Dedifferentiated amniotic fluid mesenchymal stem cell (primary cell): ENCODE results near the gene CCRL2.
"Not testable (repeated sequence)": the region's sequence is repeated elsewhere in the genome, so short reads cannot be mapped to it uniquely, and the experiment has no call there.

Experiments
- DNase-seq: peaks from one replicate; pipeline ENCODE4 v3.0.0-alpha.2; 2016; ENCODE audit errors: extremely low spot score

The CCRL2 gene

GRCh38 chr3:46378426-46378942 is 28.6 kb upstream of the CCRL2 start:
- DNase-seq: peak; percentile 17

- DNase-seq: no peak
Observed at GRCh38 chr3:46380471-46381221, 26.4 kb upstream of the CCRL2 start.

DNA sequence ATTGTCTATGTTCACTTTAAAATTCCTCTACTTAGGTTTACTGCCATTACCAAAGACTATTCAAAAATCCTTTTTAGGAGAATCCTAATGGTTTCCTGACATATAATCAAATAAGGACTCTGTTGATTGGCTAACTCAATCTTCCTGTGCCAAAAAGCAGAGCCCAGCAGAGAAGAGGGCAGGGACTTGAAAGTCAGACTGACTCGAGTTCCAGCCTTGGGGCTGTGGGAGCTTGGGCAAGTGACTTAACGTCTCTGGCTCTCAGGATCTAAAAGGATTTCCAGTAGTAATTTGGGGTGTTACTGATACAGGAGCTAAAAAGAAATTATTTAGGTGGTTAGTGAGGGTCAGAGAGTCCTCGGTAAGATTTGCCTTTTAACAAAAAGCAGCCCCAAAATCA is 25.4 kb upstream of the CCRL2 start:
- no peak for DNase-seq

GRCh38 chr3:46383211-46383950 is 23.7 kb upstream of the CCRL2 start:
- DNase-seq: no peak

DNA sequence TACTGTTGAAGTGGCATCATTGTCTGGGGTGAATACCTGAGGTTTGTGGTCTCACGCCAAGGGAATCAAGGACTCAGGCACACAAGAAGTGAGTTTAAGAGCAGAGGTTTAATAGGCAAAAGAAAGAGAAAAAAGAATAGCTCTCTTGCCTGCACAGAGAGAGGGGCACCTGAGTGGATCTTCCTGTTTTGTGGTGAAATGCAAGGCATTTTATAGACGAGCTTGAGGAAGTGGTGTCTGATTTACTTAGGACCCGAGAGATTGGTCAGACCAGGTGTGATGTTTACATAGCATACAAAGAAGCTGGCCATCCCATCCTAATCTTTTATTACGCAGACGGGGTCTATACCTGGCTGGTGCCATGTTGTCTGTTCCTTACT is 23.1 kb upstream of the CCRL2 start:
- no peak for DNase-seq

DNA sequence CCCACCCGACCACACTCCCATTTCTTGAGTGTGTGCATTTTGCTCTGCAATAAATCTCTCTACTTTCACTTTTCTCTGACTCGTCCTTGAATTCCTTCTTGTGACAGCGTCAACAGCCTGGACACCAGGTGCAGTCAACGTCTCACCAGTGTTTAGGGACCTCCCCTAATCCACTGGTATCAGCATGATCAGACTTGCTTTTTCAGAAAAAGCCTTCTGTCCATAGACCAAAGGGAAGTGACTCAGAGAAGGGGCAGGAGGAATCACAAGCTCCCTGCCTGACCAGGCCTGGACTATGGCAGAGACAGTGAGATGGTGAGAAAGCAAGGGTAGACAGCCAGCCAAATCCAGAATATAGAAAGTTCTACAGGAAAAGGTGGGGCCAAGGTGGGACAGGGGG is 20.9 kb upstream of the CCRL2 start:
- DNase-seq: no peak

GRCh38 chr3:46388847-46389246 is 18.2 kb upstream of the CCRL2 start:
- not testable (repeated sequence) for DNase-seq

DNA sequence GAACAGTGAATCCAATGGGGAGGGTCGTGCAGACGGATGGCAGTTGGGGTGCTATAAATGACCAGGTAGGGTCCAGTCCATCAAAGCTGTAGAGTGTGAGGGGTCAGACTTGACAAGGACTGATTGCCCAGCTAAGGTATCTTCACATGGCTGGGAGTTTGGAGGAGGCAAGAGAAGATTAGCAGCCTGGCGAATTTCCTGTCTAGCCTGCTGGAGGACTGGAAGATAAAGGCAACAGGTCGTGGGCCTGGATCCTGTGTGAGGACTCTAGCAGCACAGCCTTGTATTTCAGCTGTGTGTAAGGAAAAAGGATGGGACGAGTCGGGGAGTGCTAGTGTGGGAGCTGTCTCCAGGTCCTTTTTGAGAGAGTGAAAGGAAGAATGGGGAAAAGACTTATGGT is 17.8 kb upstream of the CCRL2 start:
- DNase-seq: no peak

DNA sequence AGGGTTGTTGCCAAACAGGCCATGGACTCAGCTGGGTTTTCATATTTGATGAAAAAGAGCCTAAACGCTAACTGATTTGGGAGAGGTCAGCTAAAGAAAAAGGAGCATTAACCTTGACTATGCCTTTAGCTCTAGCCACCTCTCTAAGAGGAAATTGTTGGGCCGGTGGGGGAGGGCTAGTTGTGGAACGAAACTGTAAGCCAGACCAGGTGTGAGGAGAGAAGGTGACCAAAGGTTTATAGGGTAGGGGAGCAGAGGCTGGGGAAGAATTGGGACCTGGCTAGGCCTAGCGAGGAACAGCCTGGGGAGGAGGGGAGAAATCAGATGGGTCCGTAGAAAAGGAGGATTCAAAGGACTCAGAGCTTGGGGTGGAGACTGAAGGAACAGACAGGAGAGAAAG is 15.5 kb upstream of the CCRL2 start:
- DNase-seq: not testable (repeated sequence)

- no peak for DNase-seq
Observed at GRCh38 chr3:46393011-46393410, 14.0 kb upstream of the CCRL2 start.

DNA sequence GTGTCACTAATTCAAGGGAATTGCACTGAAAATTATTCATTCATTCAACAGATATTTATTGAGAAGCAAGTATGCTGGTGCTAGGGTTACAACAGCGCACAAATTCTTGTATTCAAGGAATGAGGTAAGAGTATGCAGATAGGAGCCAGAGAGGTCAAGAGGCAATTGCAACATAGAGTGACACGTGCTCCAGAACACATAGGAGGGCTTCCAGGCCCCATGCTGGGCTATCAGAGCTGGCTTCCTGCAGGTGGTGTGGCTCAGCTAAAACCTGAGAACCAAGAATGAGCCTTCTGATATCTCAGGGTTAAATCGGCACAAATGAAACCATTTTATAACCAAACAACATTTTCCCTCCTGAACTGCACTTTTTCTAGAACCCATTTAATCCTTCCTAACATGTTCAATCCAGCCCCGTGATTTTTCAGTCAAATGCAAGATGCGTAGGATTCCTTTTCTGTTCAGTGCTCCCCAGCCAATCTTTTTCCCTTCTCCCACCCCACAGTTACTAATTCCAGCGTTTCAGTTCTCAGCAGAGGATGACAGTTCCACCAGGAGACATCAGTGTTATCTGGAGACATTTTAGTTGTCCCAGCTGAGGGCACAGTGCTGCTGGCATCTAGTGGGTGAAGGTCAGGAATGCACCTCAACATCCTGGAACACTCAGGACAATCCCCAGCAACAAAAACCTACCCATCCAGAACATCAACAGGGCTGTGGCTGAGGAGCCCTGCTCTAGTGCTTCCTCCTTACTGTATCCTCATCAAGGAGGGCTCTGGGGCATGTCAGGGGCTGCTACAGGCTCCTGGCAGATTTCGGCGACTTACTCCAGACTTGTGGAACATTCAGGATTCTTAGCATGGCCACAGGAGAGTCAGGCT is 13.3 kb upstream of the CCRL2 start:
- DNase-seq: no peak

DNA sequence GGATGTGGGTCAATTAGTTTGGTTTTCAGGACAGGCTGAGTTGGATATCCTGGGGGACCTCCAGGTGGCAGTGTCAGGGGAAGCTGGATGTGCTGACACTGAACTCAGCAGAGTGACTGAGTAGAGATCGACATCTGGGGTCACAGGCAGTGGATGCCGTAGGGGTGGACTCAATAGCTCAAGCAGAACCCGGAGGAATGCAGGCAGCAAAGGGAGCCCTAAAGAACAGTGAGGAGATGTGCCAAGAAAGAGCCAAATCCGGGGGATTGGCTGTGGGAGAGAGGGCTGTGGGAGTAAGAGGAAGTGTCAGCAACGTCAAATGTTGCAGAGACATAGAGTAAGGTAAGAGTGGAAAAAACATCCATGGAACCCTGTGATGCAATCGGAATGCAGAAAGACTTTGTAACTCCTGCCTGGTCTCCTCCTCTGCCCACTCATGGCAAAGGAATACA is 11.8 kb upstream of the CCRL2 start:
- no peak for DNase-seq

DNA sequence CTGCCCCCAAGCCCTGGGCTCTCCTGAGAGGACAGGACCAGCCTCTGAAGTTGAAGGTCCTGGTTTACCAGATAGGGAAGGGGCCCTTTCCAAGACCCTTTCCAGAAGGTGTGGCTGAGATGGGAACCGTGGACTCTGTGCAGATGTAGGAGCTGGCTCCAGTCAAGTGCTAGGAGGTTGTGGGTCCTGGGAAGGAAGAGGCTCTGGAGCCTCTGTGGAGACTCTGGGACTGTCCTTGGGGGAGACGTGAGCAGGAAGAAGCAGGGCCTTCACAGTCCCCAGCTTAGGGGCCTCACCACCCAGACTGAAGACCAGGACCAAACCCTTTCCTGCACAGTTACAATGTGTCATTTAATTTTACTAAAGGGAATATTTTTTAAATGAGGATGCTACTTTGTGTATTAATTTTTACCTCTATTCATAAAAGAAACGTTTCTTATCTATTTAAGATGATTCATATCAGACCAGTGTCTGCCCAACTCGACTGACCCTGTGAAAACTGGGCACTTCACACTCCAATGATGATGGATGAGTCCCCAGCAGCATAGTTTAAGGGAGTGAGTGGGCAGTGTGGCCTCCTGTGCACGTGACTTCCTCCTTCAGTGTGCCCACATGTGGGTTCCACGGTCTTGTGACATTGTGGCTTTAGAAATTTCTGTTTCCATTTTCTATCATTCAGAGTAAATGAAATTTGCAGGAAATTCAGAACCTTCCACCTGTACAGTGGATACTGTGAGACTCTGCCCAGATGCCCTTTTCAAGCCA is 11.1 kb upstream of the CCRL2 start:
- DNase-seq: no peak

DNA sequence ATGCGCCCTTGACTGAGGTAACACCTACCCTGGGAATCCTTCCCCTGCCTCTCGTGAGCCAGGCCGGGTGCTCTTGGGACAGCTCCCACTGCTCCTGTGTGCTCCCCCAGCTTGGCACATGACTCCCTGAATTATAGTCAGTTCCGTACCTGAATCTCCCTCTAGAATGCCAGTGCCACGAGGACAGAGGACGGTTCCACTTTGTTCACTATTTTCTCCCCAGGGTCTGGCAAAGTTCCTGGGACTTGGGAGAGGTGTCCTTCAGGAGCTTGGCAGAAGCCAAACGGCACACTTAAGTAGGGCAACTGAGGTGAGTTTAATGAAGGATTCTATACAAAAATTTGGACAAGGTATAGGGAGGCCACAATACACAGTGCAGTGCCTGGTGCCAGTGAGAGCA is 9.9 kb upstream of the CCRL2 start:
- DNase-seq: no peak

- DNase-seq: no peak
Observed at GRCh38 chr3:46398186-46398955, 8.7 kb upstream of the CCRL2 start.

- no peak for DNase-seq
Observed at GRCh38 chr3:46399098-46399497, 8.0 kb upstream of the CCRL2 start.

GRCh38 chr3:46399557-46399956 is 7.5 kb upstream of the CCRL2 start:
- no peak for DNase-seq

DNA sequence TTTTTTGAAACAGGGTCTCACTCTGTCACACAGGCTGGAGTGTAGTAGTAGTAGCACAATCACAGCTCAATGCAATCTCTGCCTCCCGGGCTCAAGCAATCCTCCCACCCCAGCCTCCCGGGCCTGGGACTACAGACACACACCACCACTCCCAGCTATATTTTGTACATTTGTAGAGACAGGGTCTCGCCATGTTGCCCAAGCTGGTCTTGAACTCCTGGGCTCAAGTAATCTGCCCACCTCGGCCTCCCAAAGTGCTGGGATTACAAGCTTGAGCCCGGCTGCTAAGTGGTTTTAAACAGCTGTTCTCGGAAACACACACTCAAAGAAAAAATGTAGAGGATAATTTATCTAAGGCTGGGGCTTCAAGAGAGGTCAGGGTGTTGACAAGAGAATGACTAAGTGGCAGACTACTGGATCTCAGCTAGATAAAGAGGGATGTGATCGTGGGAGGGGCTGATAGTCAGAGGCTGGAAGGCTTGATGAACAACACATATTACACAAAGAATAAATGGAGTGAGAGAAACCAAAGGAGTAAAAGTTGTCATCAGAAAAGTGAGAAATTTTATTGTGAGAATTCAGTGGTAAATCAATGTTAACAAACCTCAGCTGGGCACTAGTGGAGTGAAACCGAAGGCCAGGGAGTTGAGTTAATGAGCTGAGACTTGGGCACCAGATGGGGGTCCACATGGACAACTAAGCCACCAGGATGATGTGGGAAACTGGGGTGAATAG is 6.9 kb upstream of the CCRL2 start:
- DNase-seq: no peak

- no peak for DNase-seq
Observed at GRCh38 chr3:46400846-46401245, 6.2 kb upstream of the CCRL2 start.

GRCh38 chr3:46401579-46401978 is 5.5 kb upstream of the CCRL2 start:
- DNase-seq: no peak
